OCI-LY3 (cell line): ENCODE results near the gene TMEM123.

Source experiments
- EZH2phosphoT487 ChIP-seq: fragments of 200-600 bp; shearing (Covaris generic); IDR thresholded peaks from 2 replicates; pipeline ENCODE4 v1.6.1; 2018; ENCODE audit warnings: antibody characterized with exemption, mixed run types, low read depth
- TF ChIP-seq, protein P1 (sequence below): fragments of 200-600, 300-600 bp; sonication (generic); IDR thresholded peaks from 2 replicates; pipeline ENCODE4 v1.5.1; 2014; ENCODE audit warnings: antibody characterized with exemption, low read length, low read depth

DNA sequence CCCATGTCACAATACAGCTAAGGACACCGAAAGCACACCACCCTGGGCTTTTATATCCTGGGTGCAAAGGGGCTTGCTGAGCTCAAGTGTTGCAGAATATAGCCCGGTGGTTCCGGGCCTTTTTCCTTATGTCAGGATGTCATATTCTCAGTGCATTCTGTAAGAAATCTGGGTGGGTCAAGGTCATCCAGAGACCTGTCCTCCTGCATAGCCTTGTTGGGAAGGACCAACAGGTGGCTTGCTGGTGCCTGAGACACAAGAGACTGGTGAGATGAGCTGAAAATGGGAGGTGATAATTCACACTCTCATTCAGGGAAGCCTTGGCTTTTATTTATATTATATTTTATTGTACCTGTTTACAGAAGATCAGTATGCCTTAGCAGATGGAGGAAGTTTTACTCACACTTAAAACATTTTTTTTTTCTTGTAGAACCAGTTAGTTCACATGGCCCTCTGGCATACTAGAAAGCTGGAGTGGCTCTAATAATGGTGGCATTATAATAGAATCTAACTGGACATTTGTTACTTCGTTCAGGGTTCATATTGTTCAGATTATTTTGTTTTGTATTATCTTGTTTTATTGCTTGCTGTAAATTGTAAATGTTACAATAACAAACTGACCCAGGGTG, 14.6 kb upstream of the TMEM123 start:
- TF ChIP-seq, protein P1, sequence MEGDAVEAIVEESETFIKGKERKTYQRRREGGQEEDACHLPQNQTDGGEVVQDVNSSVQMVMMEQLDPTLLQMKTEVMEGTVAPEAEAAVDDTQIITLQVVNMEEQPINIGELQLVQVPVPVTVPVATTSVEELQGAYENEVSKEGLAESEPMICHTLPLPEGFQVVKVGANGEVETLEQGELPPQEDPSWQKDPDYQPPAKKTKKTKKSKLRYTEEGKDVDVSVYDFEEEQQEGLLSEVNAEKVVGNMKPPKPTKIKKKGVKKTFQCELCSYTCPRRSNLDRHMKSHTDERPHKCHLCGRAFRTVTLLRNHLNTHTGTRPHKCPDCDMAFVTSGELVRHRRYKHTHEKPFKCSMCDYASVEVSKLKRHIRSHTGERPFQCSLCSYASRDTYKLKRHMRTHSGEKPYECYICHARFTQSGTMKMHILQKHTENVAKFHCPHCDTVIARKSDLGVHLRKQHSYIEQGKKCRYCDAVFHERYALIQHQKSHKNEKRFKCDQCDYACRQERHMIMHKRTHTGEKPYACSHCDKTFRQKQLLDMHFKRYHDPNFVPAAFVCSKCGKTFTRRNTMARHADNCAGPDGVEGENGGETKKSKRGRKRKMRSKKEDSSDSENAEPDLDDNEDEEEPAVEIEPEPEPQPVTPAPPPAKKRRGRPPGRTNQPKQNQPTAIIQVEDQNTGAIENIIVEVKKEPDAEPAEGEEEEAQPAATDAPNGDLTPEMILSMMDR, result no peak
- no peak for TF ChIP-seq EZH2phosphoT487
